A549 (cell line): Measurements from ENCODE around the gene TSPAN4.

ENCODE experiments used
- BHLHE40 ChIP-seq: IDR thresholded peaks from 2 replicates; pipeline ENCODE4 v1.6.1; 2012; ENCODE audit warnings: low read depth, low read length, inconsistent platforms
- EP300 ChIP-seq, 2 experiments: fragments of >200 bp; sonication (Bioruptor Twin); formaldehyde crosslinking; IDR thresholded peaks; 2 replicates in 1 of 2; 3 replicates in 1 of 2; pipeline ENCODE4 v1.6.1; 2016 to 2017
- ESRRA ChIP-seq: fragments of 150-350 bp; IDR thresholded peaks from 2 replicates; pipeline ENCODE4 v1.6.1; 2014; ENCODE audit warnings: mild to moderate bottlenecking, low read length, borderline replicate concordance
- MAFK ChIP-seq: fragments of 450-650 bp; IDR thresholded peaks from 2 replicates; pipeline ENCODE4 v1.6.1; 2014; ENCODE audit not compliant: partially characterized antibody
- NFE2L2 ChIP-seq: fragments of 150-350 bp; conservative IDR thresholded peaks from 2 replicates; pipeline ENCODE4 v1.6.1; 2014; ENCODE audit warnings: low read length
- POLR2A ChIP-seq: IDR thresholded peaks from 2 replicates; pipeline ENCODE4 v1.6.1; 2012; ENCODE audit warnings: mild to moderate bottlenecking, low read length
- POLR2AphosphoS2 ChIP-seq: conservative IDR thresholded peaks from 2 replicates; pipeline ENCODE4 v1.6.1; 2012; ENCODE audit warnings: low read length, improper control_type of control experiment, inconsistent platforms
- RFX5 ChIP-seq: fragments of 450-650 bp; IDR thresholded peaks from 2 replicates; pipeline ENCODE4 v1.7.1; 2014; ENCODE audit warnings: antibody characterized with exemption, mild to moderate bottlenecking, moderate library complexity
- SMC3 ChIP-seq: fragments of >200 bp; sonication (Bioruptor Twin); formaldehyde crosslinking; IDR thresholded peaks from 3 replicates; pipeline ENCODE4 v1.6.1; 2018; ENCODE audit warnings: inconsistent platforms
- ZFP36 ChIP-seq: fragments of 450-650 bp; IDR thresholded peaks from 2 replicates; pipeline ENCODE4 v1.6.1; 2014; ENCODE audit warnings: borderline replicate concordance; ENCODE audit not compliant: partially characterized antibody
- ZNF302 ChIP-seq: fragments of 250-450 bp; sonication (Bioruptor Pico); IDR thresholded peaks from 2 replicates; pipeline ENCODE4 v1.9.0; 2021; ENCODE audit warnings: inconsistent platforms, mild to moderate bottlenecking, moderate library complexity
- TF ChIP-seq, protein P1 (sequence below): fragments of >200 bp; sonication (Bioruptor Twin); formaldehyde crosslinking; IDR thresholded peaks from 3 replicates; pipeline ENCODE4 v1.5.1; 2016
- TF ChIP-seq, protein P2 (sequence below): fragments of 200-600 bp; sonication (generic); IDR thresholded peaks from 2 replicates; pipeline ENCODE4 v1.6.1; 2016; ENCODE audit warnings: antibody characterized with exemption, mild to moderate bottlenecking, moderate library complexity
- TF ChIP-seq, protein P3 (sequence below): IDR thresholded peaks from 2 replicates; pipeline ENCODE4 v1.6.1; 2012

DNA sequence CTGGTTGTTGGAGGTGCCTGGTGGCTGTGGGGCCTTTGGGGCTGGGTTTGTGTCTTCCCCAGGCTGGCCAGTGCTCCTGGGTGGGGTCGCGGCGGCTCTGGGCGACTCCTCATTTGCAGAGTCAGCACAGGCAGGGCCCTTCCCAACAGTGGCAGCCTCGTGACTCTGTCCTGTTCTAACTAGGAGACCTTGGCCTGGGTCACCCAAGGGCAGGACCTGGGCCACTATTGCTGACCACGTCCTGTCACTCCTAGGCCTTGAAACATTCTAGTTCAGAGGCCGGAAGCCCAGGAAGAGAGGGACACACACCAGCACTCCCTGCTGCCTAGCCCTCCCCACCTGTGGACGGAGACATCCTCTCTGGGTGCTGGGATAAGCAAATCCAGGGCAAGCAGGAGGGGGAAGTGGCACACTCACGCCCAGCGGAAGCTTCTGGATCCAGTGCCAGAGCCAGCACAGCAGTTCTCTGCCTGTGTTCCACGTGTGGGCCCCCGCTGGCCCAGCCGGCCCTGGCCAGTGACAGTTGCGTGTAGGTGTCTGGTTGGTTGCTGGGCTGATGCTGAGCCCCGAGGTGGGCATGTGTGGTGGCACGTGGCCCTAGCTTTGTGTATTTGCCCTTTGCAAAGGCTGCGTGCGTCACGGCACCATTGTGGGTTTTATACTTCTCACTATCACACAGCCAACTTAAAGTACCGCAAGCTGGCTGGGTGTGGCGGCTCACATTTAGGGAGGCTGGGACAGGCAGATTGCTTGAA, 72.3 kb downstream of the TSPAN4 start:
- TF ChIP-seq, protein P1, sequence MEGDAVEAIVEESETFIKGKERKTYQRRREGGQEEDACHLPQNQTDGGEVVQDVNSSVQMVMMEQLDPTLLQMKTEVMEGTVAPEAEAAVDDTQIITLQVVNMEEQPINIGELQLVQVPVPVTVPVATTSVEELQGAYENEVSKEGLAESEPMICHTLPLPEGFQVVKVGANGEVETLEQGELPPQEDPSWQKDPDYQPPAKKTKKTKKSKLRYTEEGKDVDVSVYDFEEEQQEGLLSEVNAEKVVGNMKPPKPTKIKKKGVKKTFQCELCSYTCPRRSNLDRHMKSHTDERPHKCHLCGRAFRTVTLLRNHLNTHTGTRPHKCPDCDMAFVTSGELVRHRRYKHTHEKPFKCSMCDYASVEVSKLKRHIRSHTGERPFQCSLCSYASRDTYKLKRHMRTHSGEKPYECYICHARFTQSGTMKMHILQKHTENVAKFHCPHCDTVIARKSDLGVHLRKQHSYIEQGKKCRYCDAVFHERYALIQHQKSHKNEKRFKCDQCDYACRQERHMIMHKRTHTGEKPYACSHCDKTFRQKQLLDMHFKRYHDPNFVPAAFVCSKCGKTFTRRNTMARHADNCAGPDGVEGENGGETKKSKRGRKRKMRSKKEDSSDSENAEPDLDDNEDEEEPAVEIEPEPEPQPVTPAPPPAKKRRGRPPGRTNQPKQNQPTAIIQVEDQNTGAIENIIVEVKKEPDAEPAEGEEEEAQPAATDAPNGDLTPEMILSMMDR: no peak
- TF ChIP-seq MAFK (no peak), NFE2L2 (no peak), ESRRA (no peak), BHLHE40 (no peak), EP300 (IDR thresholded peaks at IDR 0.05) (no peak), RFX5 (no peak), ZFP36 (no peak), POLR2A (no peak), SMC3 (no peak), POLR2AphosphoS2 (no peak), ZNF302 (CRISPR knock-in tag) (no peak)
- TF ChIP-seq, protein P2, sequence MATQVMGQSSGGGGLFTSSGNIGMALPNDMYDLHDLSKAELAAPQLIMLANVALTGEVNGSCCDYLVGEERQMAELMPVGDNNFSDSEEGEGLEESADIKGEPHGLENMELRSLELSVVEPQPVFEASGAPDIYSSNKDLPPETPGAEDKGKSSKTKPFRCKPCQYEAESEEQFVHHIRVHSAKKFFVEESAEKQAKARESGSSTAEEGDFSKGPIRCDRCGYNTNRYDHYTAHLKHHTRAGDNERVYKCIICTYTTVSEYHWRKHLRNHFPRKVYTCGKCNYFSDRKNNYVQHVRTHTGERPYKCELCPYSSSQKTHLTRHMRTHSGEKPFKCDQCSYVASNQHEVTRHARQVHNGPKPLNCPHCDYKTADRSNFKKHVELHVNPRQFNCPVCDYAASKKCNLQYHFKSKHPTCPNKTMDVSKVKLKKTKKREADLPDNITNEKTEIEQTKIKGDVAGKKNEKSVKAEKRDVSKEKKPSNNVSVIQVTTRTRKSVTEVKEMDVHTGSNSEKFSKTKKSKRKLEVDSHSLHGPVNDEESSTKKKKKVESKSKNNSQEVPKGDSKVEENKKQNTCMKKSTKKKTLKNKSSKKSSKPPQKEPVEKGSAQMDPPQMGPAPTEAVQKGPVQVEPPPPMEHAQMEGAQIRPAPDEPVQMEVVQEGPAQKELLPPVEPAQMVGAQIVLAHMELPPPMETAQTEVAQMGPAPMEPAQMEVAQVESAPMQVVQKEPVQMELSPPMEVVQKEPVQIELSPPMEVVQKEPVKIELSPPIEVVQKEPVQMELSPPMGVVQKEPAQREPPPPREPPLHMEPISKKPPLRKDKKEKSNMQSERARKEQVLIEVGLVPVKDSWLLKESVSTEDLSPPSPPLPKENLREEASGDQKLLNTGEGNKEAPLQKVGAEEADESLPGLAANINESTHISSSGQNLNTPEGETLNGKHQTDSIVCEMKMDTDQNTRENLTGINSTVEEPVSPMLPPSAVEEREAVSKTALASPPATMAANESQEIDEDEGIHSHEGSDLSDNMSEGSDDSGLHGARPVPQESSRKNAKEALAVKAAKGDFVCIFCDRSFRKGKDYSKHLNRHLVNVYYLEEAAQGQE: no peak
- TF ChIP-seq, protein P3, sequence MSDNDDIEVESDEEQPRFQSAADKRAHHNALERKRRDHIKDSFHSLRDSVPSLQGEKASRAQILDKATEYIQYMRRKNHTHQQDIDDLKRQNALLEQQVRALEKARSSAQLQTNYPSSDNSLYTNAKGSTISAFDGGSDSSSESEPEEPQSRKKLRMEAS: no peak
